Colon (tissue), 2 donors: ENCODE results near the gene LZTS2.

Experiments
- FAIRE-seq: peaks from 2 replicates; lab custom pipeline; 2012; peaks lifted over from hg19 to GRCh38; lab: Jason Lieb, UNC
- donor health status: control.
- donor health status: control.

LZTS2 gene

GRCh38 chr10:101054876-101055275 lies 55.3 kb downstream of the LZTS2 start:
- FAIRE-seq: no peak

- no peak for FAIRE-seq
These were observed 55.8 kb downstream of the LZTS2 start for GRCh38 chr10:101055411-101055810.

- FAIRE-seq: no peak
These were observed 57.0 kb downstream of the LZTS2 start for GRCh38 chr10:101056365-101057151.
